GM12874 (cell line): Measurements from ENCODE around the gene USP33.
A peak's percentile ranks its signal among the peaks of the same experiment; 100 is the strongest.

Experiments used
- TF ChIP-seq, protein P1 (sequence below): IDR thresholded peaks from 2 replicates; pipeline ENCODE4 v1.5.1; 2011; ENCODE audit warnings: low read depth, mild to moderate bottlenecking, control low read depth, low read length, moderate library complexity; ENCODE audit not compliant: insufficient read depth

The USP33 gene

GRCh38 chr1:77686796-77687518 lies 72.7 kb downstream of the USP33 start:
- TF ChIP-seq, protein P1, sequence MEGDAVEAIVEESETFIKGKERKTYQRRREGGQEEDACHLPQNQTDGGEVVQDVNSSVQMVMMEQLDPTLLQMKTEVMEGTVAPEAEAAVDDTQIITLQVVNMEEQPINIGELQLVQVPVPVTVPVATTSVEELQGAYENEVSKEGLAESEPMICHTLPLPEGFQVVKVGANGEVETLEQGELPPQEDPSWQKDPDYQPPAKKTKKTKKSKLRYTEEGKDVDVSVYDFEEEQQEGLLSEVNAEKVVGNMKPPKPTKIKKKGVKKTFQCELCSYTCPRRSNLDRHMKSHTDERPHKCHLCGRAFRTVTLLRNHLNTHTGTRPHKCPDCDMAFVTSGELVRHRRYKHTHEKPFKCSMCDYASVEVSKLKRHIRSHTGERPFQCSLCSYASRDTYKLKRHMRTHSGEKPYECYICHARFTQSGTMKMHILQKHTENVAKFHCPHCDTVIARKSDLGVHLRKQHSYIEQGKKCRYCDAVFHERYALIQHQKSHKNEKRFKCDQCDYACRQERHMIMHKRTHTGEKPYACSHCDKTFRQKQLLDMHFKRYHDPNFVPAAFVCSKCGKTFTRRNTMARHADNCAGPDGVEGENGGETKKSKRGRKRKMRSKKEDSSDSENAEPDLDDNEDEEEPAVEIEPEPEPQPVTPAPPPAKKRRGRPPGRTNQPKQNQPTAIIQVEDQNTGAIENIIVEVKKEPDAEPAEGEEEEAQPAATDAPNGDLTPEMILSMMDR, result no peak

- TF ChIP-seq, protein P1, result peak; percentile 95
Measured at GRCh38 chr1:77683160-77684148, 76.2 kb downstream of the USP33 start.

DNA sequence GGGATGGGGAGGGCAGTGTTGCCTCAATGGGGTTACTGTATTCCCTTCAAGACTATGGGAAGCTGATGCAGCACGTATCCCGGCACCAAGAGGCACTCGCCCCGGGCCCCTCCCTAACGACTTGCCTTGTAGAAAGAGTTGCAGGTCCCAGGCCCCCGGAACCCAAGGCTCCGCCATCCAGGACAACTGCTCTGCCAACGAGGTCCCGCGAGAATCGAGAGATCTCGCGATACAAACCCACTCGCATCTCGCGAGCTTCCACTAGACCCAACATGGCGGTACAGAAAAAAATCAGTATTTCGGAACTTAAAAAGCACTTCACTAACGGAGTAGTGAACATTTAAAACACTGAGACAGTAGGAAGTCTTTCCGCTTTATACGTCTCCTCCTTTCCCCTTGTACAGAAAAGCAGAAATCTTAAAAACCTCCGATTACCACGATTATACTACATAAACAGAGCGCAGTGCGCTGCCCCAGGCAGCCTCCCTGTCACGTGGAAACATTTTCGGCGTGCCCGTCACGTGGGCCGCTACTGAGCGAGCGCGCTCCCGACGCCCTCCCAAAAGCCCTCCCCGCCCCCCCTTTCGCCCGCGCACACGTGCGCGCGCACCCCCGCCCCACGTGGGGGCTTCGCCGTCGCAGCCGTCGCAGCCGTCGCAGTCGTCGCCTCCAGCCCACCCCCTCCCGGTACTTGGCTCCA lies 77.0 kb downstream of the USP33 start, which contains the start of gene ZZZ3:
Gene ZZZ3, minus strand, starts transcription at position 199 of the 700 bp plus-strand sequence. CDS start 49,304 bp downstream, outside the sequence.
- TF ChIP-seq, protein P1, result no peak

- TF ChIP-seq, protein P1, result no peak
Measured at GRCh38 chr1:77680173-77680572, 79.5 kb downstream of the USP33 start.

- TF ChIP-seq, protein P1, result no peak
Measured at GRCh38 chr1:77678660-77679610, 80.7 kb downstream of the USP33 start.

- TF ChIP-seq, protein P1, result no peak
Measured at GRCh38 chr1:77673716-77674355, 85.8 kb downstream of the USP33 start.
